Breast epithelium (tissue), 3 donors: Measurements from ENCODE around the gene APOBEC3H.

ENCODE experiments used
- POLR2A ChIP-seq: fragments of 450-650 bp; IDR thresholded peaks from one replicate; pipeline ENCODE4 v1.6.1; 2016; ENCODE audit warnings: antibody characterized with exemption, mild to moderate bottlenecking, moderate library complexity
- POLR2AphosphoS5 ChIP-seq, 3 donors: sonication (generic); formaldehyde crosslinking; IDR thresholded peaks; one replicate each; pipeline ENCODE4 v1.6.1; 2017; ENCODE audit warnings: antibody characterized with exemption in 3 of 3
- TF ChIP-seq, protein P1 (sequence below), 3 donors: fragments of 450-650 bp; IDR thresholded peaks; one replicate each; pipeline ENCODE4 v1.5.1; 2016 to 2017; ENCODE audit warnings: antibody characterized with exemption in 3 of 3, mild to moderate bottlenecking in 3 of 3, moderate library complexity in 3 of 3

DNA sequence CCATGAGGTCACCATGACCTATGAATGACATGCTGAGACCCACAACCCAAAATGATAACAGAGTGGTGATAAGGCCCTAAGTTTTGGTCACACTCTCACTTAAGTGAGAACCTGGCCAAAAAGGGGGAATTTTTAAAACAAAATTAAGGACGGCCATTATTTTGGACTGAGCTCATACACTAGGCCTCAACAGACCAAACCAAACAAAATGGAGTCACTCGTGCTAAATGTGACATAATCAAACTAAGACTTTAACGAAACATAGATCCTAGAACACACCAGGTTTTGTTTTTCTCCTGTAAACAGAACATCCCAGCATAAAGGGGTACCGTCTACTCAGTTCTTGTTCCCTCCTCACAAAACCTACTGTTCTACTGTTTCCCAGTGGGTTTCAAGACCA lies 11.4 kb downstream of the APOBEC3H start:
- no peak for TF ChIP-seq POLR2A
- TF ChIP-seq, protein P1, sequence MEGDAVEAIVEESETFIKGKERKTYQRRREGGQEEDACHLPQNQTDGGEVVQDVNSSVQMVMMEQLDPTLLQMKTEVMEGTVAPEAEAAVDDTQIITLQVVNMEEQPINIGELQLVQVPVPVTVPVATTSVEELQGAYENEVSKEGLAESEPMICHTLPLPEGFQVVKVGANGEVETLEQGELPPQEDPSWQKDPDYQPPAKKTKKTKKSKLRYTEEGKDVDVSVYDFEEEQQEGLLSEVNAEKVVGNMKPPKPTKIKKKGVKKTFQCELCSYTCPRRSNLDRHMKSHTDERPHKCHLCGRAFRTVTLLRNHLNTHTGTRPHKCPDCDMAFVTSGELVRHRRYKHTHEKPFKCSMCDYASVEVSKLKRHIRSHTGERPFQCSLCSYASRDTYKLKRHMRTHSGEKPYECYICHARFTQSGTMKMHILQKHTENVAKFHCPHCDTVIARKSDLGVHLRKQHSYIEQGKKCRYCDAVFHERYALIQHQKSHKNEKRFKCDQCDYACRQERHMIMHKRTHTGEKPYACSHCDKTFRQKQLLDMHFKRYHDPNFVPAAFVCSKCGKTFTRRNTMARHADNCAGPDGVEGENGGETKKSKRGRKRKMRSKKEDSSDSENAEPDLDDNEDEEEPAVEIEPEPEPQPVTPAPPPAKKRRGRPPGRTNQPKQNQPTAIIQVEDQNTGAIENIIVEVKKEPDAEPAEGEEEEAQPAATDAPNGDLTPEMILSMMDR (IDR thresholded peaks at IDR 0.05): no peak
- no peak for TF ChIP-seq POLR2AphosphoS5 (IDR thresholded peaks at IDR 0.05)
